ENCODE data around the gene GRIN1. TPM values are rescaled to one million over a fixed set of nuclear protein-coding genes. Genes with fewer than 3 reads are reported as not detected.

Gene GRIN1
- total RNA-seq, 1 donor from 2014 or later, result not detected

GRCh38 chr9:137205126-137206069, 66.4 kb downstream of the GRIN1 start, which contains the start of the genes NDOR1 and TMEM203:
TSS of gene NDOR1 (plus strand) at chr9:137205700. CDS start at chr9:137205778, 78 bp downstream.
TSS of gene TMEM203 (minus strand) at chr9:137205648. CDS start at chr9:137205414, 234 bp downstream.
- no peak for DNase-seq (ENCODE audit: extremely low read depth, low read depth, low spot score)

GRCh38 chr9:137206602-137207001, 67.6 kb downstream of the GRIN1 start:
- no peak for DNase-seq (ENCODE audit: extremely low read depth, low read depth, low spot score)

DNA sequence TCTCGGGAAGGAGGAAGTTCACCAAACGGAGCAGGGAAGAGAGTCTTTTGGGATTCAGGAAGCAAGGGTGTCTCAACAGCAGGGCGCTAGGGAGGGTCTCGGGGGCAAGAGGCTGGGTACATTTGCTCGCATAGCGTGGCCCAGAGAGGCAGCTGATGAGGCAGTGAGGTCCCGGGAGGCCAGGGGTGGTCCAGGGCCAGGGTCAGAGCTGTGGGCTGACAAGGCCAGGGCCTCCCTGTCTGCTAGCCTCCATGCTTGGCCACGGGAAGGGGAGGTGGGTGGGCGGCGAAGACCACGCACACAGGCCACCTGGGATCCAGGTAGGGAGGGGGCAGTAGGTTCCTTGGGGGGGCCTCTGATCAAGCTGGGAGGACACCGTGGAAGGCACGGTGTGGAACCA, 72.6 kb downstream of the GRIN1 start:
- no peak for DNase-seq (ENCODE audit: extremely low read depth, low read depth, low spot score)

- no peak for DNase-seq (ENCODE audit: extremely low read depth, low read depth, low spot score)
Observed at GRCh38 chr9:137212520-137212919, 73.6 kb downstream of the GRIN1 start.

DNA sequence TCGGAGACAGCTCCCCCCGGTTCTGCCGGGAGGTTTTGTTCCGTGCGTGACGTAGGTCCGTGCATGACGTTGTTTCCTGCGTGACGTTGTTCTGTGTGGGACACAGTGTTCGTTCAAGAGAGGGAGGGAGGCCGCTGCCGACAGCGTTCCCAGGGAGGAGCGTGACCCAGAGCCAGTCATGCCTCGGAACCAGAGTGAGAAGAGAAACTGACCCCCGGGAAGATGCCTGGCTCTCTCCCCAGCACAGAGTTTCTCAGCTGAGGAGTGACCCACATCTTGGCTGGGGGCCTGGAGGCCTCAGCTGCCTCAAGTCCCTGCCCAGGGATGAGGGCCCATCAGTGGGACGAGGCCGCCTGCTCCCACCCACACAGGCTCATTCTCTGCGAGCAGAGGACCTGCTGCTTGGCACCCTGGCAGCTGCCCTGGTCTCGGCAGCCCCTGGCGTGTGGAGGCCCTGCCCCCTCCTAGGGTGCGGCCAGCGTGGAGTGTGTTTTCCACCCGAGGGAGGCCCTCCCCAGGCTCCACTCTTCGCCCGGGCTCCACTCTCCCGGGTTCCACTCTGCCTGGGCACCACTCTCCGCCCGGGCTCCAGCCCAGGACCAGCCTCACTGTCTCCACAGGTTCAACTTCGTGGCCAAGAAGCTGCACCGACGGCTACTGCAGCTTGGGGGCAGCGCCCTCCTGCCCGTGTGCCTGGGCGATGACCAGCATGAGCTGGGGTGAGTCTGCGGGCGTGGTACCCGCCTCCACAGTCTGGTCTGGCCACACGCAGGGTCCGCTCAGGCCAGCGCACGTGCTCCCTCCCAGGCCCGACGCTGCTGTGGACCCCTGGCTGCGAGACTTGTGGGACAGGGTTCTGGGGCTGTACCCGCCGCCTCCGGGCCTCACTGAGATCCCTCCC, 74.5 kb downstream of the GRIN1 start:
- no peak for DNase-seq (ENCODE audit: extremely low read depth, low read depth, low spot score)

- DNase-seq (ENCODE audit: extremely low read depth, low read depth, low spot score), result no peak
Observed at GRCh38 chr9:137214620-137215019, 75.7 kb downstream of the GRIN1 start.

DNA sequence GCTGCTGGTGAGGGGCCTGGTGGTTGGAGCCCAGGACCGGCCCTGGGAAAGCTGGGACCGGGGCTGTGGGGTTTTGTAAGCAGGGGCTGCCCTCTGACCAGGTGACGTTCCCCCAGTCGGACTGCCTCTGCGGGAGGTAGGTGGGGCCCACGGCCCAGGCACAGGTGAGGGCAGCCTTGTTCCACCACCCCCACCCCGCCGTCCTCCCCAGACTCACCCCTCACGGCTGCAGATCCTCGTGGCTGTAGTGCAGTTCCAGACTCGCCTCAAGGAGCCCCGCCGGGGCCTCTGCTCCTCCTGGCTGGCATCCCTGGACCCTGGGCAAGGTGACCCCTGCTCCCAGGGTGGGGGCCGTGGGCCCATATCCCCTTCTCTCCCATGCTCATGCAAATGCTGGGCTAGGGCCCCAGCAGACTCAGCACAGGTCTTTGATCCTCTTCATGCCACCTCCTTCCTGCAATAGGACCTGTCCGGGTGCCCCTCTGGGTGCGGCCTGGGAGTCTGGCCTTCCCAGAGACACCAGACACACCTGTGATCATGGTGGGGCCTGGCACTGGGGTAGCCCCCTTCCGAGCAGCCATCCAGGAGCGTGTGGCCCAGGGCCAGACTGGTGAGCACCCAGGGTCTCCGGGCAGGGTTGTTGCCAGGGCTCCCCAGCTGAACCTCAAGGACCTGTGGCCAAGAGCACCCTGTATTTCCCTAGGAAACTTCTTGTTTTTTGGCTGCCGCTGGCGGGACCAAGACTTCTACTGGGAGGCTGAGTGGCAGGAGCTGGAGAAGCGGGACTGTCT, 76.4 kb downstream of the GRIN1 start:
- no peak for DNase-seq (ENCODE audit: extremely low read depth, low read depth, low spot score)

GRCh38 chr9:137216188-137216965, 77.4 kb downstream of the GRIN1 start:
- DNase-seq (ENCODE audit: extremely low read depth, low read depth, low spot score), result no peak

- no peak for DNase-seq (ENCODE audit: extremely low read depth, low read depth, low spot score)
Observed at GRCh38 chr9:137217276-137218211, 78.6 kb downstream of the GRIN1 start.

DNA sequence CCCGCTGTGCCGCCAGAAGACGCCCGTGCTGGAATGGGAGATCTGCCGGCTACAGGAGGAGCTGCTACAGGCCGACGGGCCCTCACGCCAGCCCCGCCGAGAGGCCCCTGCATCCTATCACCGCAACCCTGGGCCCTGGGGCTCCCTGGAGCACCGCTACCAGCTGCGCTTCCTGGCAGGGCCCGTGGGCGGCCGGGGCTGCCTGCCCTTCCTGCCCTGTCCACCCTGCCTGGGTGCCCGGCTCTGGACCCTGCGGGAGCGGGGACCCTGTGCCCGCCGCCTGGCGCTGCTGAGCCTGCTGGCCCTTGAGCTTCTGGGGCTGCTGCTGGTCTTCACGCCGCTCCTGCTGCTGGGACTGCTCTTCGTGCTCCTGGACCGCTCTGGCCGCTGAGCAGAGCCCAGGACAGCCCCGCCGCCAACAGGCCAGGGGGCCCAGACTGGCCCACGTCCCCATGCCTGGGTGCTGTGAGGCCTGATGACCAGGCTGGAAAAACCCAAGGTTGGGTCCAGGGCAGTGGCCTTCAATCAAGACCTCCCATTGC, 79.3 kb downstream of the GRIN1 start:
- DNase-seq (ENCODE audit: extremely low read depth, low read depth, low spot score), result no peak

Other genes with a start within 250 kb of the GRIN1 start
- 187 and 188 TPM in 2 replicates for gene FBXW5, start 194.4 kb upstream of the GRIN1 start, total RNA-seq
- not detected in 2 replicates for gene C8G, start 193.9 kb upstream of the GRIN1 start, total RNA-seq
- gene LCN12, start 186.9 kb upstream of the GRIN1 start, total RNA-seq, result not detected in 2 replicates
- gene PTGDS, start 161.7 kb upstream of the GRIN1 start, total RNA-seq, result not detected in 2 replicates
- gene LCNL1, start 156.2 kb upstream of the GRIN1 start, total RNA-seq, result not detected in 2 replicates
- gene PAXX, start 146.7 kb upstream of the GRIN1 start, total RNA-seq, result 28.0 and 47.2 TPM in 2 replicates
- 0.29 and 2.3 TPM in 2 replicates for gene CLIC3, start 142.6 kb upstream of the GRIN1 start, total RNA-seq
- 27.2 and 28.4 TPM in 2 replicates for gene ABCA2, start 110.9 kb upstream of the GRIN1 start, total RNA-seq
- not detected in 2 replicates for gene FUT7, start 107.1 kb upstream of the GRIN1 start, total RNA-seq
- 195 and 250 TPM in 2 replicates for gene NPDC1, start 93.0 kb upstream of the GRIN1 start, total RNA-seq
- not detected in 2 replicates for gene ENTPD2, start 85.1 kb upstream of the GRIN1 start, total RNA-seq
- gene SAPCD2, start 68.6 kb upstream of the GRIN1 start, total RNA-seq, result 6.1 and 6.7 TPM in 2 replicates
- gene UAP1L1, start 61.6 kb upstream of the GRIN1 start, total RNA-seq, result 17.2 and 30.3 TPM in 2 replicates
- gene MAN1B1, start 52.2 kb upstream of the GRIN1 start, total RNA-seq, result 109 and 118 TPM in 2 replicates
- 154 and 167 TPM in 2 replicates for gene DPP7, start 24.4 kb upstream of the GRIN1 start, total RNA-seq
- not detected in 2 replicates for gene LRRC26, start 30.9 kb downstream of the GRIN1 start, total RNA-seq
- gene TMEM210, start 32.9 kb downstream of the GRIN1 start, total RNA-seq, result not detected in 2 replicates
- gene ANAPC2, start 49.4 kb downstream of the GRIN1 start, total RNA-seq, result 22.9 and 34.2 TPM in 2 replicates
- gene SSNA1, start 49.5 kb downstream of the GRIN1 start, total RNA-seq, result 91.8 and 109 TPM in 2 replicates
- gene TPRN, start 61.6 kb downstream of the GRIN1 start, total RNA-seq, result 10.0 and 10.8 TPM in 2 replicates
- gene TMEM203, start 66.5 kb downstream of the GRIN1 start, total RNA-seq, result 24.3 and 32.1 TPM in 2 replicates
- gene NDOR1, start 66.5 kb downstream of the GRIN1 start, total RNA-seq, result 10.3 and 12.8 TPM in 2 replicates
- gene RNF208, start 83.1 kb downstream of the GRIN1 start, total RNA-seq, result 0.76 and 2.9 TPM in 2 replicates
- 0.41 and 0.78 TPM in 2 replicates for gene CYSRT1, start 86.0 kb downstream of the GRIN1 start, total RNA-seq
- gene RNF224, start 88.3 kb downstream of the GRIN1 start, total RNA-seq, result not detected in 2 replicates
- not detected in 2 replicates for gene SLC34A3, start 91.7 kb downstream of the GRIN1 start, total RNA-seq
- 400 and 427 TPM in 2 replicates for gene TUBB4B, start 102.1 kb downstream of the GRIN1 start, total RNA-seq
- gene STPG3, start 112.1 kb downstream of the GRIN1 start, total RNA-seq, result not detected in 2 replicates
- 48.5 and 63.0 TPM in 2 replicates for gene NELFB, start 116.2 kb downstream of the GRIN1 start, total RNA-seq
- gene TOR4A, start 138.6 kb downstream of the GRIN1 start, total RNA-seq, result 59.7 and 81.4 TPM in 2 replicates
- gene NRARP, start 163.1 kb downstream of the GRIN1 start, total RNA-seq, result 62.5 and 188 TPM in 2 replicates

Measured in glomerular endothelial cell (primary cell).